KOPT-K1 (cell line): ENCODE data around the gene NCAPD2.
A peak's percentile ranks its signal among the peaks of the same experiment; 100 is the strongest.
"Not testable (repeated sequence)": the region's sequence is repeated elsewhere in the genome, so short reads cannot be mapped to it uniquely, and the experiment has no call there.

Experiments used
- H3K27ac ChIP-seq: fragments of 200-600 bp; sonication (generic); 2 replicates; pipeline ENCODE4 v1.5.1; 2016; ENCODE audit warnings: antibody characterized with exemption, mild to moderate bottlenecking, low read depth, low read length; ENCODE audit not compliant: poor library complexity, severe bottlenecking
- H3K36me3 ChIP-seq: fragments of 200-600 bp; sonication (generic); 2 replicates; pipeline ENCODE4 v1.5.1; 2017; ENCODE audit warnings: antibody characterized with exemption, mild to moderate bottlenecking, low read length, moderate library complexity; ENCODE audit not compliant: insufficient read depth
- H3K9me3 ChIP-seq: fragments of 200-600 bp; sonication (generic); 2 replicates; pipeline ENCODE4 v1.5.1; 2017; ENCODE audit warnings: antibody characterized with exemption, low read length, mild to moderate bottlenecking; ENCODE audit not compliant: insufficient read depth, poor library complexity, severe bottlenecking

Gene NCAPD2

GRCh38 chr12:6555018-6555691, 61.3 kb downstream of the NCAPD2 start:
- Histone ChIP-seq H3K36me3 (peaks cover 70% of the 10 kb centered on the region), H3K27ac (peak overlapping the region; percentile 78), H3K9me3 (no peaks in the 10 kb centered on the region)

DNA sequence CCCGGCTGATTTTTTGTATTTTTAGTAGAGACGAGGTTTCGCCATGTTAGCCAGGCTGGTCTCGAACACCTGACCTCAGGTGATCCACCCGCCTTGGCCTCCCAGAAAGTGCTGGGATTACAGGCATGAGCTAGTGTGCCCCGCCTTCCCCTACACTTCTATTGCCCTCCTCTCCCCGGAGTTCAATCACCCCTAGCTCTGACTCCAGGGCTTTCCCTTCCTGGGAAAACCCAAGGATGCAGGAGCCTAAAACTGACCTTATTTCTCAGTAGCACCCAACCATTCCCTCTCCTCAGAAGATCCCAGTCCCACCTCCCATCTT, 62.6 kb downstream of the NCAPD2 start:
- H3K36me3 ChIP-seq: peaks cover 70% of the 10 kb centered on the region
- H3K27ac ChIP-seq, H3K9me3 ChIP-seq: not testable (repeated sequence)

GRCh38 chr12:6556857-6557256, 63.0 kb downstream of the NCAPD2 start:
- Histone ChIP-seq H3K9me3 (no peaks in the 10 kb centered on the region), H3K27ac (no peak overlapping the region), H3K36me3 (peaks cover 70% of the 10 kb centered on the region)

- H3K27ac ChIP-seq, H3K9me3 ChIP-seq: not testable (repeated sequence)
- H3K36me3 ChIP-seq: peaks cover 71% of the 10 kb centered on the region
These were observed 64.3 kb downstream of the NCAPD2 start for GRCh38 chr12:6558014-6558760.

- H3K27ac ChIP-seq: no peak overlapping the region
- peaks cover 79% of the 10 kb centered on the region for H3K36me3 ChIP-seq
- H3K9me3 ChIP-seq: no peaks in the 10 kb centered on the region
These were observed 65.6 kb downstream of the NCAPD2 start for GRCh38 chr12:6559500-6559899.

- Histone ChIP-seq H3K9me3 (no peaks in the 10 kb centered on the region), H3K27ac (no peak overlapping the region), H3K36me3 (peaks cover 91% of the 10 kb centered on the region)
These were observed 66.8 kb downstream of the NCAPD2 start for GRCh38 chr12:6560501-6561205.

- no peak overlapping the region for H3K27ac ChIP-seq
- H3K9me3 ChIP-seq: no peaks in the 10 kb centered on the region
- peaks cover 90% of the 10 kb centered on the region for H3K36me3 ChIP-seq
These were observed 69.0 kb downstream of the NCAPD2 start for GRCh38 chr12:6562881-6563280.

GRCh38 chr12:6563448-6564050, 69.6 kb downstream of the NCAPD2 start:
- Histone ChIP-seq H3K9me3 (no peaks in the 10 kb centered on the region), H3K27ac (no peak overlapping the region), H3K36me3 (peaks cover 85% of the 10 kb centered on the region)

DNA sequence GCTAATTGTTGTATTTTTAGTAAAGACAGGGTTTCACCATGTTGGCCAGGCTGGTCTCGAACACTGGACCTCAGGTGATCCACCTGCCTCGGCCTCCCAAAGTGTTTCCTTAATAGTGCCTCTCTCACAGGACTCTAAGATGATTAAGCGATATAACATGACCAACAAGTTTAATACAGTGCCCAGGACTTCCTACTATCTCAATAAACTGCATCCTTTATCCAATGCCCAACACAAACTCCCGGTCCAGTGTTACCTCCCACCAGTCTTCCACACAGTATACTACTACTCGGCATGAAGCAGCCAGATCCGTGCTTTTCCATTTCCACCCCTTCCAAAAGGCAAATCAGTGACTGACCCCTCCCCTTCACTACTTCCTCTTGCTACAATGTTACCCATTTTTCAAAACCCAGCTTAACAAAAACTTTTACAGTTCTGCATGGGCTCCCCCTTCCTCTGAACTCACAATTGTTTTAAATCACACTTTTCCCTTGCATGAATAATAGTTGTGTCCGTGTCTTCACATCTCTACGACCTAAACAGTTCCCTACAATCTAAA, 73.3 kb downstream of the NCAPD2 start:
- Histone ChIP-seq H3K36me3 (peaks cover 83% of the 10 kb centered on the region), H3K27ac (peak overlapping the region; percentile 80), H3K9me3 (no peaks in the 10 kb centered on the region)

DNA sequence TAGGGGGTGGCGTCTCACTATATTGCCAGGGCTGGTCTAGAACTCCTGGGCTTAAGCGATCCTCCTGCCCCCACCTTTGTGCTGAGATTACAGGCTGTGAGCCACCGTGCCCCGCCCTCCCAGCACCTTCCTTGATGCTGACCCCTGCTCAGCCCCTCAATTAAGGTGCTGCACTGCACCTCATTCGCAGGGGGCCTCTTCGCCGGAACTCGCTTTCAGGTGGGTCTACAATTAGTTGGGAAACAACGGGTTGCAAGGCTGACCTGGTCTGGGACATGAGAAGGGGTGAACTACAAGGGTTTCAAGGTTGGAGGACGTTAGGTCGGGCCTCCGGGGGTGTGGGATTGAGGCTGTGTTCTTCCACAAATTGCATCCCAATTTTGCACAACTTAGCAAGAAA, 75.4 kb downstream of the NCAPD2 start:
- H3K27ac ChIP-seq: no peak overlapping the region

DNA sequence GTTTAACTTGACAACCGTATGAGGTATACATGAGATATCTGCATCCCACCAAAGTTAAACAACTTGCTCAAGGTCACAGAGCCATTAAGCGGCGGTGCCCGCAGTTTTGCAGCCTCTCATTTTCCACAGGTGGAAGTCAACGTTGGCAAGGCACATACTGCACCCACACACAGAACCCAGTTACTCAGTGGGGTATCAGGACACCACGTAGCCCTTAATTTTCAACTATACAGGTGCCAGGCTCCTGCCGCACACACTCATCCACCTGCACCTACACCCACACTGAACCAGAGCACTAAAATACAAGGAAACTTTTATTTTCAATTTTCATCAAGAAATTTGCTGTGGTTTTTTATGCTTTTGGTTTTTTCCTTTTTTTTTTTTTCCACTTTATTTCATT, 75.9 kb downstream of the NCAPD2 start:
- Histone ChIP-seq H3K27ac (no peak overlapping the region), H3K9me3 (no peaks in the 10 kb centered on the region), H3K36me3 (peaks cover 83% of the 10 kb centered on the region)

More for the DNA sequence above, 75.4 kb downstream of the NCAPD2 start:
- Histone ChIP-seq H3K9me3 (no peaks in the 10 kb centered on the region), H3K36me3 (peaks cover 83% of the 10 kb centered on the region)

- H3K9me3 ChIP-seq: no peaks in the 10 kb centered on the region
- no peak overlapping the region for H3K27ac ChIP-seq
- peaks cover 83% of the 10 kb centered on the region for H3K36me3 ChIP-seq
These were observed 76.5 kb downstream of the NCAPD2 start for GRCh38 chr12:6570264-6570887.

- H3K36me3 ChIP-seq: peaks cover 92% of the 10 kb centered on the region
- no peaks in the 10 kb centered on the region for H3K9me3 ChIP-seq
- no peak overlapping the region for H3K27ac ChIP-seq
These were observed 79.1 kb downstream of the NCAPD2 start for GRCh38 chr12:6573001-6573400.

- no peaks in the 10 kb centered on the region for H3K9me3 ChIP-seq
- H3K36me3 ChIP-seq: peaks cover 99% of the 10 kb centered on the region
- H3K27ac ChIP-seq: no peak overlapping the region
These were observed 80.8 kb downstream of the NCAPD2 start for GRCh38 chr12:6574576-6575295.
